ENCODE measurements around the gene TNIK. TPM values are rescaled to one million over a fixed set of nuclear protein-coding genes. Genes with fewer than 3 reads are reported as not detected.
"Not testable (repeated sequence)": the region's sequence is repeated elsewhere in the genome, so short reads cannot be mapped to it uniquely, and the experiment has no call there.

The TNIK gene
- total and polyA plus RNA-seq, 2 experiments from 2014 or later = 14.6 to 34.3 TPM

GRCh38 chr3:171306631-171307030 is 153.6 kb downstream of the TNIK start (continued):
- no peak for TF ChIP-seq ZNF331 (CRISPR knock-in tag; IDR thresholded peaks at IDR 0.05; ENCODE audit: low read depth)
- TF ChIP-seq EZH2phosphoT487 (IDR thresholded peaks at IDR 0.05; ENCODE audit: unreplicated experiment) = no peak
- TF ChIP-seq REST (IDR thresholded peaks at IDR 0.05; ENCODE audit: unreplicated experiment) = no peak

GRCh38 chr3:171305823-171306222 is 154.4 kb downstream of the TNIK start:
- H3K79me2 ChIP-seq (replicated peaks; ENCODE audit: insufficient read depth) = peaks cover 83% of the 10 kb centered on the region
- H3K4me2 ChIP-seq; H3K27ac ChIP-seq (ENCODE audit: low read depth); H3K36me3 Mint-ChIP-seq (ENCODE audit: low read depth); H3K27me3 ChIP-seq (ENCODE audit: insufficient read depth); H3K4me3 ChIP-seq; H3K27ac Mint-ChIP-seq; H4K20me1 ChIP-seq (replicated peaks; ENCODE audit: insufficient read depth); H3K9me2 ChIP-seq (ENCODE audit: insufficient read depth); DNase-seq (ENCODE audit: low spot score); H3K27me3 Mint-ChIP-seq (ENCODE audit: insufficient read depth, low read depth, poor library complexity); H3K36me3 ChIP-seq (ENCODE audit: insufficient read depth); H3K9me3 Mint-ChIP-seq; H2AFZ ChIP-seq; ATAC-seq; H3K4me3 Mint-ChIP-seq; H3F3A ChIP-seq (replicated peaks; ENCODE audit: low read depth): not testable (repeated sequence)
- H3K4me1 Mint-ChIP-seq = peaks cover 15% of the 10 kb centered on the region
- peaks cover 14% of the 10 kb centered on the region for H3K4me1 ChIP-seq (ENCODE audit: insufficient read depth)

GRCh38 chr3:171304498-171304897 is 155.7 kb downstream of the TNIK start:
- H3K9me2 ChIP-seq (ENCODE audit: insufficient read depth); H3K27me3 Mint-ChIP-seq (ENCODE audit: insufficient read depth, low read depth, poor library complexity); H3K4me1 Mint-ChIP-seq; H3K9me3 Mint-ChIP-seq; H3K36me3 ChIP-seq (ENCODE audit: insufficient read depth); H3K36me3 Mint-ChIP-seq (ENCODE audit: low read depth); DNase-seq (ENCODE audit: low spot score); H3K27me3 ChIP-seq (ENCODE audit: insufficient read depth); H3F3A ChIP-seq (replicated peaks; ENCODE audit: low read depth); H3K27ac ChIP-seq (ENCODE audit: low read depth); H3K4me3 Mint-ChIP-seq; H3K4me2 ChIP-seq; H4K20me1 ChIP-seq (replicated peaks; ENCODE audit: insufficient read depth); H3K27ac Mint-ChIP-seq; H3K4me3 ChIP-seq; ATAC-seq; H2AFZ ChIP-seq: not testable (repeated sequence)
- Histone ChIP-seq H3K4me1 (ENCODE audit: insufficient read depth) (peaks cover 11% of the 10 kb centered on the region; the same call in 1 of the 2 replicates), H3K79me2 (replicated peaks; ENCODE audit: insufficient read depth) (peaks cover 73% of the 10 kb centered on the region)

GRCh38 chr3:171304017-171304416 is 156.2 kb downstream of the TNIK start:
- Histone ChIP-seq H3K79me2 (replicated peaks; ENCODE audit: insufficient read depth) (peaks cover 68% of the 10 kb centered on the region), H3K4me1 (ENCODE audit: insufficient read depth) (peaks cover 11% of the 10 kb centered on the region; the same call in 1 of the 2 replicates)
- H2AFZ ChIP-seq; H3K9me3 Mint-ChIP-seq; H3K4me2 ChIP-seq; H3K27ac Mint-ChIP-seq; H3K4me3 ChIP-seq; H4K20me1 ChIP-seq (replicated peaks; ENCODE audit: insufficient read depth); H3K27ac ChIP-seq (ENCODE audit: low read depth); DNase-seq (ENCODE audit: low spot score); H3K4me1 Mint-ChIP-seq; H3K9me2 ChIP-seq (ENCODE audit: insufficient read depth); H3F3A ChIP-seq (replicated peaks; ENCODE audit: low read depth); H3K27me3 Mint-ChIP-seq (ENCODE audit: insufficient read depth, low read depth, poor library complexity); H3K36me3 Mint-ChIP-seq (ENCODE audit: low read depth); H3K27me3 ChIP-seq (ENCODE audit: insufficient read depth); H3K4me3 Mint-ChIP-seq; H3K36me3 ChIP-seq (ENCODE audit: insufficient read depth); ATAC-seq: not testable (repeated sequence)
